NCI-H1417 (cell line): ENCODE measurements around the gene ZNF653.
"Not testable (repeated sequence)": the region's sequence is repeated elsewhere in the genome, so short reads cannot be mapped to it uniquely, and the experiment has no call there.

Source experiments
- DNase-seq, 3 experiments: peaks; one replicate each; lab custom pipeline; 2025; lab: John Stamatoyannopoulos, UW

ZNF653 gene

DNA sequence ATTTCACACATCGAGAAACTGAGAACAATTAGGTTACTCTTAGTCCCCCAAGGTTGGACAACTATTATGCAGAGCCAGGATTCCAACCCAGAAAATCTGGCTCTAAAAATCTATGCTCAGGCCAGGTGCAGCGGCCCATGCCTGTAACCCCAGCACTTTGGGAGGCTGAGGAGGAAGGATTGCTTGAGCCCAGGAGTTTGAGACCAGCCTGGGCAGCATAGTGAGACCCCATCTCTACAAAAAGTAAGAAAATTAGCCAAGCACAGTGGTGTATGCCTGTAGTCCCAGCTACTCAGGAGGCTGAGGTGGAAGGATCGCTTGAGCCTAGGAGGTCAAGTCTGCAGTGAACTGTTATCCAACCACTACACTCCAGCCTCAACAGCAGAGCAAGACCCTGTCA is 72.1 kb downstream of the ZNF653 start:
- DNase-seq, result not testable (repeated sequence)
